ENCODE data around the gene FITM2.
"Not testable (repeated sequence)": the region's sequence is repeated elsewhere in the genome, so short reads cannot be mapped to it uniquely, and the experiment has no call there.

DNA sequence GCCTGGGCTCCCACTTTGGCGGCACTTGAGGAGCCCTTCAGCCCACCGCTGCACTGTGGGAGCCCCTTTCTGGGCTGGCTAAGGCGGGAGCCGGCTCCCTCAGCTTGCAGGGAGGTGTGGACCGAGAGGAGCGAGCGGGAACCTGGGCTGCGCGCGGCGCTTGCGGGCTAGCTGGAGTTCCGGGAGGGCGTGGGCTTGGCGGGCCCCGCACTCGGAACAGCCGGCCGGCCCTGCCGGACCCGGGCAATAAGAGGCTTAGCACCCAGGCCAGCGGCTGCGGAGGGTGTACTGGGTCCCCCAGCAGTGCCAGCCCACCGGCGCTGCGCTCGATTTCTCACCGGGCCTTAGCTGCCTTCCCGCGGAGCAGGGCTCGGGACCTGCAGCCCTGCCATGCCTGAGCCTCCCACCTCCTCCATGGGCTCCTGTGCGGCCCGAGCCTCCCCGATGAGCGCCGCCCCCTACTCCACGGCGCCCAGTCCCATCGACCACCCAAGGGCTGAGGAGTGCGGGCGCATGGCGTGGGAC, 11.9 kb downstream of the FITM2 start:
- not testable (repeated sequence) for TF ChIP-seq CTCF, POLR2A (IDR thresholded peaks at IDR 0.05)

All from thyroid gland (tissue), 4 donors.